Neural crest cell (in vitro differentiated cells): ENCODE data around the gene RARRES1. TPM values are rescaled to one million over a fixed set of nuclear protein-coding genes. Genes with fewer than 3 reads are reported as not detected.

Source experiments
- DNase-seq: peaks from one replicate; pipeline ENCODE4 v3.0.0; 2021; ENCODE audit warnings: low read depth, mixed read lengths, low spot score
- H3K27ac Mint-ChIP-seq: one replicate; pipeline ENCODE4 v1.8.0; 2021; ENCODE audit warnings: mild to moderate bottlenecking, mixed read lengths; ENCODE audit not compliant: unreplicated experiment
- H3K27me3 Mint-ChIP-seq: 2 replicates; pipeline ENCODE4 v1.8.0; 2021; ENCODE audit warnings: low read depth, mild to moderate bottlenecking, mixed read lengths
- H3K36me3 Mint-ChIP-seq: 2 replicates; pipeline ENCODE4 v1.8.0; 2021; ENCODE audit warnings: low read depth, mild to moderate bottlenecking, mixed read lengths
- H3K4me1 Mint-ChIP-seq: 2 replicates; pipeline ENCODE4 v1.8.0; 2021; ENCODE audit warnings: mixed read lengths
- H3K4me3 Mint-ChIP-seq: one replicate; pipeline ENCODE4 v1.8.0; 2021; ENCODE audit warnings: mild to moderate bottlenecking, mixed read lengths
- H3K9me3 Mint-ChIP-seq: 2 replicates; pipeline ENCODE4 v1.8.0; 2021; ENCODE audit warnings: mixed read lengths
- total RNA-seq: library from RNA; stranded (reverse); gene quantifications from 2 replicates; pipeline ENCODE4 v1.2.1, GENCODE V29; 2021
- TF ChIP-seq, protein P1 (sequence below): fragments of 200-600 bp; sonication (generic); conservative IDR thresholded peaks from 2 replicates; pipeline ENCODE4 v1.5.0; 2021; ENCODE audit warnings: antibody characterized with exemption, mild to moderate bottlenecking

Gene RARRES1
- total RNA-seq, 1 donor from 2014 or later = 1.4 TPM

- TF ChIP-seq, protein P1, sequence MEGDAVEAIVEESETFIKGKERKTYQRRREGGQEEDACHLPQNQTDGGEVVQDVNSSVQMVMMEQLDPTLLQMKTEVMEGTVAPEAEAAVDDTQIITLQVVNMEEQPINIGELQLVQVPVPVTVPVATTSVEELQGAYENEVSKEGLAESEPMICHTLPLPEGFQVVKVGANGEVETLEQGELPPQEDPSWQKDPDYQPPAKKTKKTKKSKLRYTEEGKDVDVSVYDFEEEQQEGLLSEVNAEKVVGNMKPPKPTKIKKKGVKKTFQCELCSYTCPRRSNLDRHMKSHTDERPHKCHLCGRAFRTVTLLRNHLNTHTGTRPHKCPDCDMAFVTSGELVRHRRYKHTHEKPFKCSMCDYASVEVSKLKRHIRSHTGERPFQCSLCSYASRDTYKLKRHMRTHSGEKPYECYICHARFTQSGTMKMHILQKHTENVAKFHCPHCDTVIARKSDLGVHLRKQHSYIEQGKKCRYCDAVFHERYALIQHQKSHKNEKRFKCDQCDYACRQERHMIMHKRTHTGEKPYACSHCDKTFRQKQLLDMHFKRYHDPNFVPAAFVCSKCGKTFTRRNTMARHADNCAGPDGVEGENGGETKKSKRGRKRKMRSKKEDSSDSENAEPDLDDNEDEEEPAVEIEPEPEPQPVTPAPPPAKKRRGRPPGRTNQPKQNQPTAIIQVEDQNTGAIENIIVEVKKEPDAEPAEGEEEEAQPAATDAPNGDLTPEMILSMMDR = no peak
- no peak overlapping the region for H3K4me3 Mint-ChIP-seq
- DNase-seq = no peak
- H3K9me3 Mint-ChIP-seq = no peaks in the 10 kb centered on the region
- H3K4me1 Mint-ChIP-seq = no peaks in the 10 kb centered on the region
- no peak overlapping the region for H3K27ac Mint-ChIP-seq
- H3K27me3 Mint-ChIP-seq = no peaks in the 10 kb centered on the region
- no peaks in the 10 kb centered on the region for H3K36me3 Mint-ChIP-seq
Measured at GRCh38 chr3:158683230-158683962, 48.9 kb downstream of the RARRES1 start.

DNA sequence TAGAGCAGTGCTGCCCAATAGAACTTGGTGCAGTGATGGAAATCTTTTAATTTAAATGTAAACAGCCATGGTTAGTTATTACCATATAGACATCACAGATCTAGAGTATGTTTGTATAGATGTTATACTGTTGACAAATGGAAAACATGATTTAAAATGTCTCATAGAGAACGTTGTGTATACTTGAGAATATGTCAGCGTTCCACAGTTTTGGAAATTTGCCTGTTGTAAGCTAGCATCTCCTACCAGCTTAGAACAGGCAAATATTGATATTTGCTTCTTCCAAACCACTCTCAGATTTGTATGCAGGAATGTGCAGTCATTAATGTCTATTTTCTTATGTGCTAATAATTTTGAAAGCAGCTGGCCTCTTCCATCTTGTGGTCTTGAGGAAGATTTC is 51.4 kb downstream of the RARRES1 start:
- TF ChIP-seq, protein P1 = no peak
- H3K27ac Mint-ChIP-seq = no peak overlapping the region
- no peaks in the 10 kb centered on the region for H3K27me3 Mint-ChIP-seq
- H3K9me3 Mint-ChIP-seq = no peaks in the 10 kb centered on the region
- H3K36me3 Mint-ChIP-seq = no peaks in the 10 kb centered on the region
- H3K4me1 Mint-ChIP-seq = no peaks in the 10 kb centered on the region
- no peak for DNase-seq
- H3K4me3 Mint-ChIP-seq = no peak overlapping the region

DNA sequence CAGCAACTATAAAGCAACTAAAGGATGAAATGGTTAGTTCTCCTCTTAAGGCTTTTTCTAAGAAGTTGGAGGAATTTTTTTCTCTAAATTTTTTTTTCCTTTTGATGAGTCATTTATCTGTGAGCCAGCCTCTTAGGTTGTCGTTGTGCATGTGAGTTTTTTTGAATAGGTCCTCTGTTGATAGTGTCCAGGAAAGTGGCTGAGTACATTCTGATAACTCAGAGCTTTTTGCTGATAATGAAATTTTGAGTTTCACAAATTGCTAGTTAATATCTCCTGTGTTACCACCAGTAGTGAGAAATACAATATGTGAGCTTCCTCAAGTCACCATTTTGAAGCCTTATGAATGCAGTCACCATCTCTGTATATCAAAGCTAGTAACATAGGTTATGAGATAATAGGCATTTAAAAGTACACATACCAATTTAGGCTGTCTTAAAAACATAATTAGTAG is 52.7 kb downstream of the RARRES1 start:
- no peaks in the 10 kb centered on the region for H3K27me3 Mint-ChIP-seq
- H3K36me3 Mint-ChIP-seq = no peaks in the 10 kb centered on the region
- no peak overlapping the region for H3K4me3 Mint-ChIP-seq
- DNase-seq = no peak
- no peaks in the 10 kb centered on the region for H3K4me1 Mint-ChIP-seq
- no peaks in the 10 kb centered on the region for H3K9me3 Mint-ChIP-seq
- TF ChIP-seq, protein P1 = no peak
- no peak overlapping the region for H3K27ac Mint-ChIP-seq

DNA sequence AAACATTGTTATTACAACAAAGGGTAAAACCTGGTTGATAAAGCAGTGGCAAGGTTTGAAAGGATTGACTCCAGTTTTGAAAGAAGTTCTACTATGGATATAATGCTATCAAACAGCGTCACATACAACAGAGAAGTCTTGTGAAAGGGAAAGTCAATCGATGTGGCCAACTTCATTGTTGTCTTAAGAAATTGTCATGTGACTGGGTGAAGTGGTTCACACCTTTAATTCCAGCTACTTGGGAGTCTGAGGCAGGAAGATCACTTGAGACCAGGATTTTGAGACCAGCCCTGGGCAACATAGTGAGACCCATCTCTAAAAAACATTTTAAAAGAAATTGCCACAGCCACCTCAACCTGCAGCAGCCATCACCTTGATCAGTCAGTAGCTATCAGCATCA is 53.6 kb downstream of the RARRES1 start:
- Mint-ChIP-seq H3K4me1 (no peaks in the 10 kb centered on the region), H3K27ac (no peak overlapping the region), H3K27me3 (no peaks in the 10 kb centered on the region), H3K4me3 (no peak overlapping the region), H3K9me3 (no peaks in the 10 kb centered on the region), H3K36me3 (no peaks in the 10 kb centered on the region)
- no peak for DNase-seq
- TF ChIP-seq, protein P1 = no peak

GRCh38 chr3:158672215-158673176 is 59.8 kb downstream of the RARRES1 start, which contains the start of gene LXN:
LXN (minus strand) TSS chr3:158672648; CDS start chr3:158672478, 170 bp downstream.
- Mint-ChIP-seq H3K27ac (peak within 1 kb of the TSS; percentile 85), H3K36me3 (peaks cover 2% of the 10 kb centered on the region), H3K9me3 (no peaks in the 10 kb centered on the region), H3K4me1 (peaks cover 13% of the 10 kb centered on the region), H3K4me3 (peak within 1 kb of the TSS; percentile 92), H3K27me3 (no peaks in the 10 kb centered on the region)
- TF ChIP-seq, protein P1 = peak; percentile 69
- peak; percentile 61 for DNase-seq
